HG02610 (cell line): Measurements from ENCODE around the gene NTM.

Experiments used
- ATAC-seq: cut with Tn5 transposase; IDR thresholded peaks from one replicate; pipeline ENCODE4 v1.9.1; 2021; ENCODE audit warnings: mild to moderate bottlenecking, moderate library complexity; ENCODE audit not compliant: unreplicated experiment

Gene NTM

GRCh38 chr11:132028380-132029240 is 658.2 kb downstream of the NTM start:
- peak; percentile 60 for ATAC-seq

GRCh38 chr11:132030896-132031295 is 660.5 kb downstream of the NTM start:
- ATAC-seq = no peak

- ATAC-seq = no peak
These were observed 662.1 kb downstream of the NTM start for GRCh38 chr11:132032555-132032954.

GRCh38 chr11:132033051-132033450 is 662.6 kb downstream of the NTM start:
- ATAC-seq = no peak

- ATAC-seq = no peak
These were observed 664.8 kb downstream of the NTM start for GRCh38 chr11:132035228-132035627.

GRCh38 chr11:132035766-132036165 is 665.4 kb downstream of the NTM start:
- ATAC-seq = no peak

GRCh38 chr11:132036220-132036619 is 665.8 kb downstream of the NTM start:
- ATAC-seq = no peak

- ATAC-seq = no peak
These were observed 666.5 kb downstream of the NTM start for GRCh38 chr11:132036746-132037466.

- ATAC-seq = no peak
These were observed 667.0 kb downstream of the NTM start for GRCh38 chr11:132037467-132037862.

GRCh38 chr11:132037956-132038355 is 667.5 kb downstream of the NTM start:
- ATAC-seq = no peak

GRCh38 chr11:132039521-132039920 is 669.1 kb downstream of the NTM start:
- no peak for ATAC-seq

- ATAC-seq = no peak
These were observed 671.9 kb downstream of the NTM start for GRCh38 chr11:132042296-132042695.

GRCh38 chr11:132043714-132044113 is 673.3 kb downstream of the NTM start:
- ATAC-seq = no peak

- no peak for ATAC-seq
These were observed 674.7 kb downstream of the NTM start for GRCh38 chr11:132045107-132045506.

GRCh38 chr11:132046288-132046865 is 676.0 kb downstream of the NTM start:
- ATAC-seq = no peak

- ATAC-seq = no peak
These were observed 676.8 kb downstream of the NTM start for GRCh38 chr11:132047167-132047566.

GRCh38 chr11:132048040-132048439 is 677.6 kb downstream of the NTM start:
- no peak for ATAC-seq

GRCh38 chr11:132049205-132049604 is 678.8 kb downstream of the NTM start:
- no peak for ATAC-seq

GRCh38 chr11:132050049-132050448 is 679.6 kb downstream of the NTM start:
- no peak for ATAC-seq

GRCh38 chr11:132050577-132051165 is 680.3 kb downstream of the NTM start:
- ATAC-seq = no peak

GRCh38 chr11:132051704-132052103 is 681.3 kb downstream of the NTM start:
- no peak for ATAC-seq
